Subcutaneous adipose tissue (tissue), 4 donors: ENCODE measurements around the gene TAF12. TPM values are rescaled to one million over a fixed set of nuclear protein-coding genes. Genes with fewer than 3 reads are reported as not detected.

ENCODE experiments used
- total RNA-seq, 4 donors: library from RNA; depleted of rRNA; stranded (reverse); fragments of >200 nt; gene quantifications; one replicate each; pipeline ENCODE4 v1.1.0, GENCODE V29; 2016
- TF ChIP-seq, protein P1 (sequence below): fragments of 450-650 bp; IDR thresholded peaks from one replicate; pipeline ENCODE4 v1.5.1; 2016; ENCODE audit warnings: low read depth, mild to moderate bottlenecking, control low read depth, antibody characterized with exemption, moderate library complexity

TAF12 gene
- total RNA-seq, 4 donors from 2014 or later = 18.3 to 27.1 (median 23.3) TPM

DNA sequence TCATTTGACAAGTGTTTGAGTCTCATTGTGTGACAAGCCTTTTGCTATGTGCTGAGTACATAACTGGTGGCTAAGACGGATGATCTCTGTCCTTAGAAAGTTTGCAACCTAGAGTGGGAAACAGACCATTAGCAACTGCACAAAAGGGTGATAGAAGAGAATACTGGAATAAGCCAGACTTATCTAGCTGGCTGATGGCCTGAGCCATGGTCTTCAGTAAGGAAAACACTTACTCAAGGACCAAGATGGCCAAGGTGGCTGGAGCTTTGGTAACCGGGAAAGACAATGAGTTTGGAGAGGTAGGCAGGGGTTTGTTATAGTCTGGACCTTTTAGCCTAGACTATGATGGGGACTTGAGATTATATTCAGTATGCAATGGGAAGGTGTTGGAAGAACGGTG, 1.6 kb upstream of the TAF12 start:
- TF ChIP-seq, protein P1, sequence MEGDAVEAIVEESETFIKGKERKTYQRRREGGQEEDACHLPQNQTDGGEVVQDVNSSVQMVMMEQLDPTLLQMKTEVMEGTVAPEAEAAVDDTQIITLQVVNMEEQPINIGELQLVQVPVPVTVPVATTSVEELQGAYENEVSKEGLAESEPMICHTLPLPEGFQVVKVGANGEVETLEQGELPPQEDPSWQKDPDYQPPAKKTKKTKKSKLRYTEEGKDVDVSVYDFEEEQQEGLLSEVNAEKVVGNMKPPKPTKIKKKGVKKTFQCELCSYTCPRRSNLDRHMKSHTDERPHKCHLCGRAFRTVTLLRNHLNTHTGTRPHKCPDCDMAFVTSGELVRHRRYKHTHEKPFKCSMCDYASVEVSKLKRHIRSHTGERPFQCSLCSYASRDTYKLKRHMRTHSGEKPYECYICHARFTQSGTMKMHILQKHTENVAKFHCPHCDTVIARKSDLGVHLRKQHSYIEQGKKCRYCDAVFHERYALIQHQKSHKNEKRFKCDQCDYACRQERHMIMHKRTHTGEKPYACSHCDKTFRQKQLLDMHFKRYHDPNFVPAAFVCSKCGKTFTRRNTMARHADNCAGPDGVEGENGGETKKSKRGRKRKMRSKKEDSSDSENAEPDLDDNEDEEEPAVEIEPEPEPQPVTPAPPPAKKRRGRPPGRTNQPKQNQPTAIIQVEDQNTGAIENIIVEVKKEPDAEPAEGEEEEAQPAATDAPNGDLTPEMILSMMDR = no peak

DNA sequence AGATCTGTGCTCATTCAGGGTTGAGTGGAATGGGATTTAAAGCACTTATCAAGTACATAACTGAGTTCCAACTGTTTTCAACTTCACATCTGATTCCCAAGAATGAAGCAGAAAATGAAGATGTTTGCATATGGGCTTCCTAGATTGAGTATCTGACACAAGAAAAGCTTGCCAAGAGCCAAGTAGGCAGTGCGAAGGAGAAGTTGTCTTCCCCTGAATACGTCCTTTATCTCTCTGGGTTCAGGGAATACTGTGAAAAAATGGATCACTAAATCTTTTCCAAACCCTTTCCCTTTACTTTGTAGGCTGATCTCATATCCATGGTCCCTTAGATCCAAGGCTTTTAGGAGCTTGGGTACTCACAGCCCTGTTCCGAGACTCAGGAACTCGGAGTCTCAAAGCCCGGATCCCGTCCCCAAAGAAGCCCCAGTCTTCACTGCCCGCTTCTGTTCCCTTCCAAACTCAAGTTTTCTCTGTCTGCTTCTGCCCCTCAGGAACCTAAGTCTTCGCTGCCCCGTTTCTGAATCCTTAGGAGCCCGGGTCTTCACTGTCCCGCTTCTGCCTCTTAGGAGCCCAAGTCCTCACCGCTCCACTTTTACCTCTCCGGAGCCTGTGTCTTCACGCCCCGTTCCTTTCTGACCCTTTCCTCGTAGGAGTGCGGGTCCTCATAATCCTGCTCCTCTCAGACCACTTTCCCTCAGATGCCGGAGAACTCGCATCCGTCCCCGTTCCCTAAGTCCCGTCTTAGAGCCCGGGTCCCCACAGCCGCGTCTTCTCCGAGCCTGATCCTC, 616 bp downstream of the TAF12 start:
- TF ChIP-seq, protein P1 = no peak

DNA sequence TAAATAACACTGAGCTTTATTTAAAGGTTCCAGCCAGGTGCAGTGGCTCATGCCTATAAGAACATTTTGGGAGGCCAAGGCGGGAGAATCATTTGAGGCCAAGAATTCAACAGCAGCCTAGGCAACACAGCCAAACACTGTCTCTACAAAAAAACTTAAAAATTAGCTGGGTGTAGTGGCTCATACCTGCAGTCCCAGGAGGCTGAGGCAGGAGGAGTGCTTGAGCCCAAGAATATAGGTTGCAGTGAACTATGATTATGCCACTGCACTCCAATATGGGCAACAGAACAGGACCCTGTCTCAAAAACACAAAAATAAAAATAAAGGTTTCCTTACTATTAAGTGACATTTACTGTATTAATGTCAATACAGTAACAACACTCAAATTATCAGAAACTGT, 2.1 kb downstream of the TAF12 start:
- TF ChIP-seq, protein P1 = no peak

DNA sequence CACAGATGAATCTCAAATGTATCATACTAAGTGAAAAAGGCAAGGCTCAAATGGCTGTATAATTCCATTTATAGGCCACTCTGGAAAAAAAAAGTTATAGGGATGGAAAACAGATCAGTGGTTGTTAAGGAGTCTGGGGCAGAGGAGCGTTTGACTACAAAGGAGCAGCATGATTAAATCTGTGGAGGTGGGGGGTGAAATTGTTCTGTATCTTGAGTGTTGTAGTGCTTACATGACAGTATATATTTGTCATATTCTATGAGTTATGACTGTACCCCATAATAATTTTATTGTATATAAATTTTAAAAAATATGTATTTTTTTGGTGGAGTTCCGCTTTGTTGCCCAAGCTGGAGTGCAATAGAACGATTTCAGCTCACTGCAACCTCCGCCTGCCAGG, 10.3 kb downstream of the TAF12 start:
- TF ChIP-seq, protein P1 = no peak

DNA sequence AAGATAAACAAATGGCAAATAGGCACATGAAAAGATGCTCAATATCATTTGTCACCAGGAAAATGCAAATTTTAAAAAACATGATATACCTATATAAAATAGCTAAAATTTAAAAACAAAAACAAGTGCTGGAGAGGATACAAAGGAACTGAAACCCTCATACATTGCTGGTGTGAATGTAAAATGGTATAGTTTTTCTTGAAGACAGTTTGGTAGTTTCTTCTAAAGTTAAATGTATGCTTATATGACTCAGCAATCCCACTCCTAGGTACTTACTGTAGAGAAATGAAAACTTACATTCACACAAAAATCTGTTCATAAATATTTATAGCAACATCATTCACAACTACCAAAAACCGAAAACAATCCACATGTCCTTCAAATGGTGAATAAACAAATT, 11.2 kb downstream of the TAF12 start:
- TF ChIP-seq, protein P1 = no peak

DNA sequence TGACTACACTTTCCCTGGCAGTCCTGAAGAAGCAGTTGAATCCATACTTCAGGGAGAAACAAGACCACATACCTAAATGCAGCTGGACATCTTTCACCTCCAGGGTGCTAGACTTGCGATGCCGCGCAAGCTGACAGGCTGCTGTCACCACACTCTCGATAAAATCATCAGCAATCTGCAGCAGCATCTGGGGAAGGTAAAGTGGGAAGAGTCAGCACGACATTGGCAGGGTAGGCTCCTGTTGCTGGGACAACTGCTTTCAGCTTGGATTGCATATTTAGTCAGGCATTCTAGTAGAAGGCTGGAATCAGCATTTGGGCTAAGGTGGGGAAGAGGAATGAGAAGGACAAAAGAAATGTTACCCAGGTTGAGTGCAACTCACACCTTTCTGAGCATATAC, 29.7 kb downstream of the TAF12 start:
- TF ChIP-seq, protein P1 = no peak

DNA sequence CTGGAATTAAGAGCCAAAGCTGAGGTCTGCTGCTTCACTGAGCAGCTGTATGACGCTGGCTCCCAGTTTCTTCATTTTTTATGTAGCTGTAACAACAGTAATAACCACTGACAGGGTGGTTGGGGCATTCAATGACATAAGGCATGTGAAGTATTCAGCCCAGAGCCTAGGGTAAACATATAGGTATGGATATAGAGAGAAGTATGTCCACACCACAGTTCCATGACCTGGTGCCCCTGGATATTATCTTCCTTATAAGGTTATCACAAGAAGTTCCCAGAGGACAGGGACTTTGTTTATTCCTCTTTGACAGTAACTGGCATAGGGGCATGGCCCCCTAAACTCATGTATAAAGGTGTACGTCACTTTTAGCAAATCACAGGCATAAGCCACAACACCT, 36.1 kb downstream of the TAF12 start:
- TF ChIP-seq, protein P1 = no peak
